ENCODE data around the gene STON1.
"Not testable (repeated sequence)": the region's sequence is repeated elsewhere in the genome, so short reads cannot be mapped to it uniquely, and the experiment has no call there.

STON1 gene

DNA sequence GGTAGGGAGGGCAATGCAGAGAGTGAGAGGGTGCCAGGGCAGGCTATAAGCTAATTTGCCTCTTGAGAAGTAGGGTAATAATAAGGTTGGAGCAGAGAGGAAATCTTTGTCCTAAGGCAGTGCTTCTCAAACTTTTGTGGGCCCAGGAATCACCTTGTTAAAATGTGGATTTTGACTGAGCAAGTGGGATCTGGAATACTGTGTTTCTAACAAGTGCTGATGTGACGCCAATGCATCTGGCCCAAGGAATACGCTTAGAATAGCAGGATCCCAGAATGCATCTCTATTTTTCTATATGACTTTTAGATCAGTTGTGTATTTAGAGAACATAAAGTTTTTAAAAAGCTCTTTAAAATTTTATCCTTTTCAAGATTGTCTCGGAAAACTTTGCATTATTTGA is 58.0 kb downstream of the STON1 start:
- H3K4me3 ChIP-seq (ENCODE audit: low read depth, low read length): no peak overlapping the region
- TF ChIP-seq, protein P1, sequence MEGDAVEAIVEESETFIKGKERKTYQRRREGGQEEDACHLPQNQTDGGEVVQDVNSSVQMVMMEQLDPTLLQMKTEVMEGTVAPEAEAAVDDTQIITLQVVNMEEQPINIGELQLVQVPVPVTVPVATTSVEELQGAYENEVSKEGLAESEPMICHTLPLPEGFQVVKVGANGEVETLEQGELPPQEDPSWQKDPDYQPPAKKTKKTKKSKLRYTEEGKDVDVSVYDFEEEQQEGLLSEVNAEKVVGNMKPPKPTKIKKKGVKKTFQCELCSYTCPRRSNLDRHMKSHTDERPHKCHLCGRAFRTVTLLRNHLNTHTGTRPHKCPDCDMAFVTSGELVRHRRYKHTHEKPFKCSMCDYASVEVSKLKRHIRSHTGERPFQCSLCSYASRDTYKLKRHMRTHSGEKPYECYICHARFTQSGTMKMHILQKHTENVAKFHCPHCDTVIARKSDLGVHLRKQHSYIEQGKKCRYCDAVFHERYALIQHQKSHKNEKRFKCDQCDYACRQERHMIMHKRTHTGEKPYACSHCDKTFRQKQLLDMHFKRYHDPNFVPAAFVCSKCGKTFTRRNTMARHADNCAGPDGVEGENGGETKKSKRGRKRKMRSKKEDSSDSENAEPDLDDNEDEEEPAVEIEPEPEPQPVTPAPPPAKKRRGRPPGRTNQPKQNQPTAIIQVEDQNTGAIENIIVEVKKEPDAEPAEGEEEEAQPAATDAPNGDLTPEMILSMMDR (IDR thresholded peaks at IDR 0.05; ENCODE audit: borderline replicate concordance, insufficient read depth, low read depth, low read length): no peak

DNA sequence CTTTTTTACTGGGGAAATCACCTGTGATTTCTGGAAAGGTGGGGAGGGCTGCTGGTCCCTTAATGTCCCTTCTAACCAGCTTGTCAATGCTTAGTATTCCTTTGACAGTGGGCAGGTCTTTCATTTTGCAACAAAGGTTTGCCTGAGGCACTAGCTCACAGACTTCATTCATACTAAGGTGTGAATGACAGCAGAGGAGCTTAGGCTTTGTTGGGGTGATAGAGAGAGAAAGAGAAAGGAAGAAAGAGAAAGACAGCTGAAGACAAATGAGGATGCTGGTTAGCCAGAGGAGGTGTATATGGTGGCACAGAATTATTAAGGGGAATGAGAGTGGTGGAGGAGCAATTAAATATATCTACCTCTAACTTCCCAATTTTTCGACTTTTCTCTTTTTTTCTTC is 58.8 kb downstream of the STON1 start:
- TF ChIP-seq, protein P1 (IDR thresholded peaks at IDR 0.05; ENCODE audit: borderline replicate concordance, insufficient read depth, low read depth, low read length): no peak
- H3K4me3 ChIP-seq (ENCODE audit: low read depth, low read length): no peak overlapping the region

DNA sequence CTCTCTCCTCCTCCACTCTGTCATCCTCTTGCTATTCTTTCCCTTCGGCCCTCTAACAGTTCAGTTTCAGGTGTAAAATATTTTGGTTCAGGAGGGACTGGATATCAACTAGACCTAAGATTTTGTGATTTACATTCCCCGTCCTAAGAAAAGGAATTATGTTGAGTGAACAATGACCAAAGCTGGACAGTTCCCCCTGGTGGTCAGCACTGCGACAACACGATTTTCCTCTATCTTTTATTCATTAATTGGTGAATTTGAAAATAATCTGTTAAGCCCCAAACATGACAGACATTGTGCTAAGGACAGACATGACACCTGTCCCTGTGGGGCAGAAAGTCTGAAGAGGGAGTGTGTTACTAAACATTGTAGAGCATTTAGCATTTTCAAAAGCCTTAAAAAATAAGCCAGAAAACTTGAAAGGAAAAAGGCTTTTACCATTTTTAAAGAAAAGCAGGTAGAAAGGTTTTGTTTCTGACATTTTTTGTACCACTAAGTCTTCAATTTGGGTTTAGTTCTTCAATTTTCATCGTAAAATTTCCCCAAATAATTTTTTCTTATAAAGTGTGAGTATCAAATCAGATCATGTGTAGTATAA is 59.3 kb downstream of the STON1 start:
- no peak overlapping the region for H3K4me3 ChIP-seq (ENCODE audit: low read depth, low read length)
- TF ChIP-seq, protein P1 (IDR thresholded peaks at IDR 0.05; ENCODE audit: borderline replicate concordance, insufficient read depth, low read depth, low read length): peak; percentile 61; the same call in 1 of the 2 replicates

DNA sequence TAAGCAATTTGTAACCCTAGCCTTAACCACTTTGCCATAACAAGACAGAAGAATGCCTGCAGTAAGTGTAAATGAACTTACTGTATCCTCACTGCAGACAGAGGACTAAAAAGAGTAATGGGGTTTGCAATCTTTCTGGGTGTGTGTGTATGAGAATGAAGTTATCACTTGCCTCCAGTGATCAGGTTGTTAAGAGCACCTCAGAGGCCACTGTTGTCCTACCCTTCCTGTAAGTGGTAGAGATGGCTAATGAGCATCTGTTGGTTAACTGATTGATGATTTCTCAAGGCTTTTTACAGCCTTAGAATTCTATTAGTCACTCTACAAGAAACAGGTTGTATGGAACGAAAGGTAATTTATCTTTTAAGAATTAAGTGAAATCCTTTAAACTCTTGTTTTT is 60.1 kb downstream of the STON1 start:
- H3K4me3 ChIP-seq (ENCODE audit: low read depth, low read length): no peak overlapping the region
- TF ChIP-seq, protein P1 (IDR thresholded peaks at IDR 0.05; ENCODE audit: borderline replicate concordance, insufficient read depth, low read depth, low read length): no peak

DNA sequence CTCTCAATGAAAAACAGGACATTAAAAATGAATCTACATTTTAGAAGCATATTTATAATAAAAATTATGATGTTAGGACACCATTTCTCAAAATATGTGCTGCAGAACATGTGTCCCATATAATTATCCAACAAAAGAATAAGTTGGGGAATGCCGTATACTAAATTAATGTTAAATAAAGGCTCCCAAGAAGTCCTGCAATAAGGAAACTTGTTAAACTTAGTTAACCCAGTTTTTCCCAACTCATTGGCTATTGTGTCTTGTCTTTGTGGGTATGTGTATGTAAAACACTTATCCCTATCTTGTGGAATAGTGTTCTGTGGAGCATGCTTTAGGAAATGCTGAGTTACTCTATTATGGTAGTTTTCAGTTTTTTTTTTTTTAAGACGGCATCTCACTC is 62.1 kb downstream of the STON1 start:
- H3K4me3 ChIP-seq (ENCODE audit: low read depth, low read length): no peak overlapping the region
- TF ChIP-seq, protein P1 (IDR thresholded peaks at IDR 0.05; ENCODE audit: borderline replicate concordance, insufficient read depth, low read depth, low read length): no peak

DNA sequence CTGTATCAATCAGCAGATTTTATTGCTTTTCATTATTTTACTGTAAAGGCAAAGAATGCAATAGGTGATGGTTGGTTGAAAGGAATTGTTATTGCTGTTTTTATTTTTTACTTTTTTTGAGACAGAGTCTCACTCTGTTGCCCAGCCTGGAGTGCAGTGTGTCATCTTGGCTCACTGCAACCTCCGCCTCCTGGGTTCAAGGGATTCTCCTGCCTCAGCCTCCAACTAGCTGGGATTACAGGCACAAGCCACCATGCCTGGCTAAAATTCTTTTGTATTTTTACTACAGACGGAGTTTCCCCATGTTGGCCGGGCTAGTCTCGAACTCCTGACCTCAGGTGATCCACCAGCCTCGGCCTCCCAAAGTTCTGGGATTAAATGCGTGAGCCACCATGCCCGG is 66.8 kb downstream of the STON1 start:
- H3K4me3 ChIP-seq (ENCODE audit: low read depth, low read length): not testable (repeated sequence)

DNA sequence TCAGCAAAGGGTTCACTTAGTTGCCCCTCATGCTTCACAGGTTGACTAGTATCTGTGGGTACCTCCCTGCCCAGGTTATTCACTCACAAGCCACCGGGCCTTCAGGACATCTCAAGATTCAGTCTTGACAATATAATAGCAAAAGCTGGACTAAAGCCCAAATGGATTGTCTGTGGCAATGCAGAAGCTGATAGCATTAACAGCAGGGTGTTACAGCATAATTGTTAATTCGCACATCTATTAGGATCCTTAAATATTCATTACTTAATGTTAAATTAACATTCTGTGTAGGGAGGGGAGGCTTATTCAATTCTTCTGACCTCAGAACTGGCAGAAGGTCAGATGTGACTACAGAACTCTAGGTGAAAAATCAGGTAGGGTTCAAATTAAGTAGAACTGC is 67.5 kb downstream of the STON1 start:
- TF ChIP-seq, protein P1 (IDR thresholded peaks at IDR 0.05; ENCODE audit: borderline replicate concordance, insufficient read depth, low read depth, low read length): no peak
- no peak overlapping the region for H3K4me3 ChIP-seq (ENCODE audit: low read depth, low read length)

Data from GM12875 (cell line).